OCI-LY7 (cell line): ENCODE results near the gene ANO1.

Source experiments
- CTCF ChIP-seq: fragments of 200-600 bp; sonication (generic); conservative IDR thresholded peaks from 2 replicates; pipeline ENCODE4 v1.5.1; 2014; ENCODE audit warnings: mild to moderate bottlenecking, antibody characterized with exemption, low read length, moderate library complexity, mixed read lengths
- EZH2phosphoT487 ChIP-seq: fragments of 200-600 bp; sonication (generic); IDR thresholded peaks from 2 replicates; pipeline ENCODE4 v1.6.1; 2018; ENCODE audit warnings: low read depth, borderline replicate concordance, mild to moderate bottlenecking, mixed run types, antibody characterized with exemption, low read length, moderate library complexity, mixed read lengths

- TF ChIP-seq CTCF (no peak), EZH2phosphoT487 (no peak)
These were observed 132.4 kb downstream of the ANO1 start for GRCh38 chr11:70210530-70210929.
